Measurements from ENCODE around the gene PSMD11. TPM values are rescaled to one million over a fixed set of nuclear protein-coding genes. Genes with fewer than 3 reads are reported as not detected.
A peak's percentile ranks its signal among the peaks of the same experiment; 100 is the strongest.

The PSMD11 gene
- polyA plus RNA-seq, 1 of the 3 experiments (the other 2 are of a cell fraction): 63.1 TPM

- TF ChIP-seq EZH2phosphoT487 (IDR thresholded peaks at IDR 0.05; ENCODE audit: borderline replicate concordance, low read depth) (no peak), POLR2AphosphoS5 (IDR thresholded peaks at IDR 0.05; ENCODE audit: low read depth, low read length) (no peak), ZBTB33 (IDR thresholded peaks at IDR 0.05; ENCODE audit: borderline replicate concordance, low read depth) (no peak), PBX3 (IDR thresholded peaks at IDR 0.05) (no peak), RFX5 (IDR thresholded peaks at IDR 0.05; ENCODE audit: low read length) (no peak), USF1 (IDR thresholded peaks at IDR 0.05; ENCODE audit: borderline replicate concordance, low read depth) (no peak), TEAD4 (IDR thresholded peaks at IDR 0.05; ENCODE audit: borderline replicate concordance, insufficient read depth) (no peak)
These were observed 36.9 kb downstream of the PSMD11 start (continued) for GRCh38 chr17:32481193-32481592.

GRCh38 chr17:32482568-32483320, 38.4 kb downstream of the PSMD11 start:
- no peak for DNase-seq
- H3K4me1 ChIP-seq (ENCODE audit: control insufficient read depth in 1 of 2, insufficient read depth in 2 of 2, low read depth in 1 of 2, low read length in 1 of 2): peaks cover 0 to 20% of the 10 kb centered on the region in 2 experiments; a peak in 1 of 4 replicates
- no peak overlapping the region for H3K4me2 ChIP-seq
- no peaks in the 10 kb centered on the region for H3K9me3 ChIP-seq
- H3K27me3 ChIP-seq (ENCODE audit: insufficient read depth): no peaks in the 10 kb centered on the region
- no peaks in the 10 kb centered on the region for H3K79me2 ChIP-seq (ENCODE audit: insufficient read depth)
- H3K4me3 ChIP-seq (ENCODE audit: low read depth in 2 of 2, low read length in 1 of 2): no peak overlapping the region
- H3K9ac ChIP-seq: no peak overlapping the region
- 88% methylated on average over 11 of the region's 11 CpGs for WGBS (ENCODE audit: low lambda C conversion rate)
- POLR2A ChIA-PET: interaction anchor here (1.2 kb wide), 1 partner anchor 19 kb away, joined by 4 read pairs; no protein-coding TSS in a partner anchor
- peaks cover 25% of the 10 kb centered on the region for H3F3A ChIP-seq (replicated peaks; ENCODE audit: insufficient read depth)
- CTCF ChIA-PET: interaction anchor here (0.6 to 11.0 kb wide), 17 partner anchors 12 to 395 kb away, joined by 3 to 102 read pairs (median 5); partner anchors contain the start of genes MYO1D and PSMD11
- peak overlapping the region; percentile 4 to 26; a peak in 3 of 4 replicates for H3K27ac ChIP-seq (ENCODE audit: low read depth in 2 of 2, low read length in 1 of 2)
- no peak overlapping the region for H2AFZ ChIP-seq (ENCODE audit: low read depth)
- peaks cover 17 to 52% of the 10 kb centered on the region in 2 experiments for H3K36me3 ChIP-seq (replicated peaks in 1 of 2; ENCODE audit: control insufficient read depth in 1 of 2, insufficient read depth in 2 of 2, low read length in 1 of 2)
- H4K20me1 ChIP-seq (ENCODE audit: insufficient read depth): no peaks in the 10 kb centered on the region
- TF ChIP-seq FOXJ3 (CRISPR knock-in tag; IDR thresholded peaks at IDR 0.05) (no peak), FOSL2 (IDR thresholded peaks at IDR 0.05; ENCODE audit: borderline replicate concordance, low read depth) (no peak), RAD21 (IDR thresholded peaks at IDR 0.05; ENCODE audit: low read length) (no peak), RFX5 (IDR thresholded peaks at IDR 0.05; ENCODE audit: low read length) (no peak), PBX3 (IDR thresholded peaks at IDR 0.05) (no peak), USF2 (IDR thresholded peaks at IDR 0.05; ENCODE audit: borderline replicate concordance, low read depth, low read length) (no peak), ZBTB33 (IDR thresholded peaks at IDR 0.05; ENCODE audit: borderline replicate concordance, low read depth) (no peak), MXI1 (IDR thresholded peaks at IDR 0.05; ENCODE audit: low read depth, low read length) (peak; percentile 49; the same call in 1 of the 2 replicates), SIN3A (IDR thresholded peaks at IDR 0.05; ENCODE audit: borderline replicate concordance, low read depth, low read length) (no peak)
- H3K9me2 ChIP-seq: no peaks in the 10 kb centered on the region

All from SK-N-SH (cell line).